ENCODE results near the gene PLCD3.

Gene PLCD3

DNA sequence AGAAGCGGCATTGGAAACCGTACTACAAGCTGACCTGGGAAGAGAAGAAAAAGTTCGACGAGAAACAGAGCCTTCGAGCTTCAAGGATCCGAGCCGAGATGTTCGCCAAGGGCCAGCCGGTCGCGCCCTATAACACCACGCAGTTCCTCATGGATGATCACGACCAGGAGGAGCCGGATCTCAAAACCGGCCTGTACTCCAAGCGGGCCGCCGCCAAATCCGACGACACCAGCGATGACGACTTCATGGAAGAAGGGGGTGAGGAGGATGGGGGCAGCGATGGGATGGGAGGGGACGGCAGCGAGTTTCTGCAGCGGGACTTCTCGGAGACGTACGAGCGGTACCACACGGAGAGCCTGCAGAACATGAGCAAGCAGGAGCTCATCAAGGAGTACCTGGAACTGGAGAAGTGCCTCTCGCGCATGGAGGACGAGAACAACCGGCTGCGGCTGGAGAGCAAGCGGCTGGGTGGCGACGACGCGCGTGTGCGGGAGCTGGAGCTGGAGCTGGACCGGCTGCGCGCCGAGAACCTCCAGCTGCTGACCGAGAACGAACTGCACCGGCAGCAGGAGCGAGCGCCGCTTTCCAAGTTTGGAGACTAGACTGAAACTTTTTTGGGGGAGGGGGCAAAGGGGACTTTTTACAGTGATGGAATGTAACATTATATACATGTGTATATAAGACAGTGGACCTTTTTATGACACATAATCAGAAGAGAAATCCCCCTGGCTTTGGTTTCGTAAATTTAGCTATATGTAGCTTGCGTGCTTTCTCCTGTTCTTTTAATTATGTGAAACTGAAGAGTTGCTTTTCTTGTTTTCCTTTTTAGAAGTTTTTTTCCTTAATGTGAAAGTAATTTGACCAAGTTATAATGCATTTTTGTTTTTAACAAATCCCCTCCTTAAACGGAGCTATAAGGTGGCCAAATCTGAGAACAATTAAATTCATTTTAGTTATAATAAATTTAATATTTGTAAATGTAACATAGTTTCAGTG is 17.7 kb upstream of the PLCD3 start:
- DNase-seq = peak; percentile 73

DNA sequence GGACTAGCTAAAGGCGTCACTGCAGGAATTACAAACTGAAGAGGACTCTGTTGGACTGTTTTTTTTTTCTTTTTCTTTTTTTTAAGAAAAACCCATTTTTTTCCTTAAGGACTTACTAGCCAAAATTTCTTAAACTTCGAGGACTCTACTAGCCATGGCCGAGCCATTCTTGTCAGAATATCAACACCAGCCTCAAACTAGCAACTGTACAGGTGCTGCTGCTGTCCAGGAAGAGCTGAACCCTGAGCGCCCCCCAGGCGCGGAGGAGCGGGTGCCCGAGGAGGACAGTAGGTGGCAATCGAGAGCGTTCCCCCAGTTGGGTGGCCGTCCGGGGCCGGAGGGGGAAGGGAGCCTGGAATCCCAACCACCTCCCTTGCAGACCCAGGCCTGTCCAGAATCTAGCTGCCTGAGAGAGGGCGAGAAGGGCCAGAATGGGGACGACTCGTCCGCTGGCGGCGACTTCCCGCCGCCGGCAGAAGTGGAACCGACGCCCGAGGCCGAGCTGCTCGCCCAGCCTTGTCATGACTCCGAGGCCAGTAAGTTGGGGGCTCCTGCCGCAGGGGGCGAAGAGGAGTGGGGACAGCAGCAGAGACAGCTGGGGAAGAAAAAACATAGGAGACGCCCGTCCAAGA is 16.8 kb upstream of the PLCD3 start:
- peak; percentile 89 for DNase-seq

DNA sequence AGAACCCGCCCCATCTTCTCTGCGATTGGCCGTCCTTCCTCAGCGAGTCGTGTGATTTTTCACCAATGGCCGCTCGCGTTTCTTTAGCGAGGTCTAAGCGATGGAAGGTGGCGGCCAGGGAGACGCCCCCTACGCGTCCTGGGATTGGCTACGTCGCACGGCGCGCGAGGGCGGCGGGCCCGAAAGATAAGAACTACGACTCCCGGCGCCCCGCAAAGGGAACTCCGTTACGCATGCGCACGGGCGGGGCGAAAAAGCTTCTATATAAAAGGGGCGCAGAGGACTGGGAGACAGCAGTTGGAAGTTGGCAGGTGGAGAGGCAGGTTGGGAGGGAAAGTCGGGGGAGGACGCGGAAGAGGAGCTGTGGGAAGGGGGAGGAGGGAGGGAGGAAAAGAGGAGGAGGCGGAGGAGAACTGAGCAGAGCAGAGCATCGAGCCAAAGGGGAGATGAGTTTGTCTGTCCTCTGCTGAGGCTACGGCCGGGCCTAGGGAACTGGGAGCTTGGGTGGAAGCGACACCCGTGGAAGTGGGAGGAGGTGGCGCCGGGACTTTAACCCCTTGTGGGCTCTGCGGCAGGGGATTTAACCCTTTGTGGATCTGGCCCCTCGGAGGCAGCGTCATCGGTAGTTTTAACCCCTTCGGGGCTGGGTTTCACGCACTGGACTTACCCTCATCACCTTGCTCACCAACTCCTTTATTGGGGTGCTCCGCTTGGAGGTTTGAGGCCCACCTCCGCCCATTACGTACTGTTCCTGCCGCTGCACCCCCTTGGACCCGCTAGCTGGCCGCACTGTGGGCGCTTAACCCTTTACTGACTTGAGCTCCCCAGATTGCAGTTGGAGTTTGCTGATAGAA is 16.1 kb upstream of the PLCD3 start, which contains the start of gene HEXIM1:
TSS of gene HEXIM1 (plus strand) at position 293 of the 854 bp plus-strand sequence. CDS start 716 bp downstream, outside the sequence.
- DNase-seq = peak; percentile 100

DNA sequence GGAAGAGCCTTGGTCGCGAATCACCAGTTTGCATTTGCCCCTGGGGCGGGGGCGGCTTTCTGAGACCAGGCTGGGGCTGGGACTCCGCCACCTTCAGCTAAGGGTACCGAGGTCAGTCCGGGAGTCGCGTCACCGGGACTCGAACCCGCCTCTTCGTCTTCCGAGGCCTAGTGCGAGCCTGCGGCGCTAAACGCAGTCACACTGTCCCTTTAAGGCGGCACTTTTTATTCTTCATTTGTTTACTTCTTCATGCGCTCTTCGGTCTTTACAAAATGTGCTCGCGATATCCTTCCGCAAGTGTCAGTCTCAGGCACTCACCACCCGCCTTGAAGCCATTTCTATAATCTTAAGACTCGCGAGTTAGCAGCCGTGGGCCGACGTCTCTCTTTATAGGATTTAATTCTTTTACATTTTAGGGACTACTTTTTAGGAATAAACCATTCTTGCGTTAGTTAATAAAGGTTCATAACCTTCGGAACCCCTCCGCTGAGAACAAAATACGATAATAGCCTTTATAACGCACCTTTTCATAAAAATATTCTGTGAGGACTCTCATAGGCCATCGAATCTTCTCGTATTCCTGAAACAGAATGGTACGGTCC is 15.4 kb upstream of the PLCD3 start:
- peak; percentile 98 for DNase-seq

DNA sequence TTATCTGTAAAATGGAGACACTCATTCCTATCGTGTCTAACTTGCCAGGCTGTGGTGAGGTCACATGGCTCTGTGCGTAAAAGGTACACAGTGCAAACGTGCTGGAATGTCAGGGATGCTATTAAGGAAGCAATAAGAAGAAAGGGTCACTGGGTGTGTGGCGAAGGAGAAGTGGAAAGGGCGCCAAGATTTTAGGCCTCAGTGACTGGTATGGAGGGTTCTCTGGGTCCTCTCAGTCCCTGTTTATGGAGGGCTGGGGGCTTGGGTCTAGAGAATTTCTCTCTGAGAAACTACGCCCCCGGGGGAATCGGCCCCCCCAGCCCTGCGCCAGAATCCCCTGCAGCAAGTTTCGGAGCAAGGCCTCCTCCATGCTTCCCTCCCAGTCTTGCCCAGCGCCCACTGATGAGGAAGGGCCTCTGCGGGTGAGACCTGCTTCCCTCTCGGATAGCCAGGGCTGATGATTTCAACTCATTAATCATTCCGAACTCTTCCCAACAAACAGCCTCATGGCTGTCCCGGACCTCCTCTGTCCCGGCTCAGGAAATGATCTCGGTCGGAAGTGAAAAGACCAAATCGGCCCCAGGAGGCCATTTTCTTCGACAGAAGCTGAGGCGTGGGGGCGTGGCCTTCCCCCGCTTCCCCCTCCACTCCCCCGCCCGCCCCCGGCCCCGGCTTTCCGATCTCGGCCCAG is 14.7 kb upstream of the PLCD3 start:
- peak; percentile 94 for DNase-seq

DNA sequence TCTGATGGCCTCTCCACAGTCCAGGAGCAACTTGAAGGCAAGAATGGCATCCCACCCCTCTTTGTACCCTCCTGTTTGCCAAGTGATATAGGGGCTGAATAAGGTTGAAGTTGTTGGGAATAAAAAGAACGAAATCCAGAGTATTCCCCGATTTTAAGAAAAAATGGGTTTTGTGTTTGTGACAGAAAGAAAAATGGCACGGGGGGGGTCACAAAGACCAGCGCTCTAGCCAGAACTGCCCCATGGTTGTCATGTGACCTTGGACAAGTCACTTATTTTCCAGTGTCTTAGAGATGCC is 14.2 kb upstream of the PLCD3 start:
- no peak for DNase-seq

DNA sequence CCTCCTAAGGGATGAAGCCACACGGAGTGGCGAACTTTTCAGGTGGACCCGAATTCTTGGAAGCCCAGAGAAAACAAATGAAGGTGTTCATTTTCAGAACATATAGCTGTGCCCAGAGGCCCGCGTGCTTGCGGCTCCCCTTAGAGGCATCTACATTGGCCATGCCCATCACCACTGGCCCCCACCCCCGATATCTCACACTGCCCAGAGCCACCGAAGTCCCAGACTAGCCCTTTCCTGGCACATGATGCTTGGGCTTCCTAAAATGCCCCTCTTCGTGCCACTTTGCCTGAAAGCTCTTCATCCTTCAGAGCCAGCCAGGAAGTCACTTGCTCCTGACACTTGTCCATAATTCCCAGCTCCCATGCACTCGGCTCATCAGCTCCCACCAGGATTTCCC is 13.9 kb upstream of the PLCD3 start:
- no peak for DNase-seq

DNA sequence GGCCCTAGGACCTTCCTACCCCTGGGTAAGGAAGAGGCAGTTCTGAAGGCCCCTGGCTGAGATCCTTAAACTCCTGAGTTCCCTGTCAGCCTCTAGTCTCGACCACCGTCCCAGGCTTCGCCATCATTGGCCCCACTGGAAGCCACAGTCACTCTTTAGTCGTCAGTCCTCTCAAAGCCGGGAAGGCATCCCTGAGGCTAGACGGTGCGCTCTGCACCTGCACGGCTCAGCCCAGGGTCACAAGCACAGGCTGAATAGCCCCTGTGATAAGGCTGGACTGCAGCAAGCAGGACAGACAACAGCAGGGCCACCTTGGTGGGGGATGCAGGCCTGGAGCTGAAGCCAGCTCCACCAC is 12.7 kb upstream of the PLCD3 start:
- no peak for DNase-seq

DNA sequence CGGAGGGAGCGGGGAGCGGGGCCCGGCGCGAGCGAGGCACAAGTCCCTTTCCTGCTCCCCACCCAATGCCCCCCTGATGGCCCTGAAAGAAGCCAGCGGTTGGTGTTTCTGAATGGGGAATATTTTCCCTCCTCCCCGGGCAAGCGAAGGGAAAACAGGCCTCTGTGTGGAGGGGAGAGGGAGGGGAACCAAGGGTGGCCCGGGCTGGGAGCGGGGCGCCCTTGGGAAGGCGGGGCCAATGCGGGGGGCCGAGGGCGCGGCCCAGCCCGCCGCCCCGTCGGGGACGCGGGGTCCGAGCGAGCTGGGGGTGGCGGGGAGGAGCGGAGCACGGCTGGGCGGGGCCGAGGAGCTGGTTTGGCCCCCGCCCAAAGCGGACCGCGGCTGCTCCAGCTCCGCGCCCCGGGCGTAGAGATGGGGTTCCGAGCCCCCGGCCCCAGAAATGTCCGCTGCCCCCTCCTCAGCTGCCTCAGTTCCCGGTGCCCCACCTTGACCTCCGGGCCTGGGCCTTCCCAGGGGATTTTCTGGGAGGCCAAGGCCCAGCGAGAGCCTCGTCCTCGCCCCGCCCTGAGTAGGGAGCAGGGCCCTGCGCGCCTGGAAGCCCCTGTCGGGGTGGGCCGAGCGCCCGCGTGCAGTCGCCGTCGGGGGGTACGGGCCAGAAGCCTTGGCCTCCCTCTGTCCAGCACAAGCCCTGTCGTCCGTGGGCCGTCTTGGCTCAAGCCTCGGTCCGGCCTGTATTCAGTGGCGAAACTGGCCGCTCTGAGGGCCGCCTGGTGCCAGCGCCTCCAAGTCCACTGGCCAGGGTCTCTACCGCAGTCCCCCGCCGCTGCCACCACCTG is 12.1 kb upstream of the PLCD3 start:
- DNase-seq = peak; percentile 28

DNA sequence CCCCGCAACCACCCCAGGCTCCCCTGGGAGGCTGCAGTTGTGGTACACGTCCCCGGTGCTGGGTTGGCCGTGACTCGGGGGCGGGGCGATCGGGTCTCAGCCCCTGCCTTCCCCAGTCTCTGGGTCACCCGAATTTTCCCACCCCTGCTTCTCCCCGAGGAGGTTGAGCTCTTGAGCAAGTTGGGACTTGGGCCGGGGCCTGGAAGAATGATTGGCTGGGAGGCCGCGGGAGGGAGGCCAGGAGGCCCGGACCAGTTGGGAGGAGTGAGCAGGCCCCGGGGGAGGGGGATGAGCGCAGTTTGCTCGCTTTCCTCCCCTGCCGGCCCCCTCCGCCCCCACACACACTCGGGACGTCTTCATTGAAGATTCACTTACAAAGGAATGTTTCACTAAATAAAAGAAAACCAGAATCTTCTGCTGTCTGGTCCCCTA is 11.5 kb upstream of the PLCD3 start:
- no peak for DNase-seq

DNA sequence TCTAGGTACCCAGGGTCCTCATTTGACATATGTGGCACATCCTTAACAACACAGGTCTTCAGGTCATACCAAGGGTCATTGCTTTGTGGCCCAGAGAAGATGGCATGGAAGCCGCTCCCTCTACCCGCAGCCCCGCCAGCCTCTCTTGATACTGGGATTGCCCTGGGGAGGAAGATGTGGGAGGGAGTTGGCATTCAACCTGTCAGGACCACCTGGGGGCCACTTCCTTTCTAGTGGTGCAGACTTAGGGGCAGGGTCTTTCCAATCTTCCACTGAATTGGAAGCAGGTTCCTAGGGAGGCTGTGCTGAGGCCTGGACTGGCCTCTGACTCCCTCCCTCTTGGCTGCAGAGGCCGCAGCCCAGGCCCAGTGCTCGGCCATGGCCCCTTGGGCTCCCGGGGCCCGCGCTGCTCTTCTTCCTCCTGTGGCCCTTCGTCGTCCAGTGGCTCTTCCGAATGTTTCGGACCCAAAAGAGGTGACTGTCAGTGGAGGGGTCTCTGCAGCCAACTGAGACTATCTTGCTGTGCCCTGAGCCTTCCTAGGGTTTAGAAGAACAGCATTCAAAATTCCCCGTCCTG is 10.9 kb upstream of the PLCD3 start:
- DNase-seq = no peak

DNA sequence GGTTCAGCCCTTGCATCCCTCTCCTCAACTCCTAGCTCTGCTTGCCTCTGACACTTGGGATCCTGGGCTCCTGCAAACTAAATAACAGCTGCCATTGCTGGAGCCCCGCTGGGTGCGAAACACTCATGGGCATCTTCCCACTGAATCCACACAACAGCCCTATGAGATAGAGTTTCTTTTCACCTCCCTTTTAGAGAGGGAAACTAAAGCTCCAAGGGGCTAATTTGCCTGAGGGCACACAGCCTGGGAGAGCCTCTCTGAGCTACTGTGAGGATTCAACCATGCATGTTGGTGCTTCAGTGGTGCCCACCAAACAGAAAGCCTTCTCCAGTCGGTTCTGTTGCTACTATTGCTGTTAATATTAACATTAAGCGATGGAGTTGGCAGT is 7.2 kb upstream of the PLCD3 start:
- DNase-seq = peak; percentile 76

DNA sequence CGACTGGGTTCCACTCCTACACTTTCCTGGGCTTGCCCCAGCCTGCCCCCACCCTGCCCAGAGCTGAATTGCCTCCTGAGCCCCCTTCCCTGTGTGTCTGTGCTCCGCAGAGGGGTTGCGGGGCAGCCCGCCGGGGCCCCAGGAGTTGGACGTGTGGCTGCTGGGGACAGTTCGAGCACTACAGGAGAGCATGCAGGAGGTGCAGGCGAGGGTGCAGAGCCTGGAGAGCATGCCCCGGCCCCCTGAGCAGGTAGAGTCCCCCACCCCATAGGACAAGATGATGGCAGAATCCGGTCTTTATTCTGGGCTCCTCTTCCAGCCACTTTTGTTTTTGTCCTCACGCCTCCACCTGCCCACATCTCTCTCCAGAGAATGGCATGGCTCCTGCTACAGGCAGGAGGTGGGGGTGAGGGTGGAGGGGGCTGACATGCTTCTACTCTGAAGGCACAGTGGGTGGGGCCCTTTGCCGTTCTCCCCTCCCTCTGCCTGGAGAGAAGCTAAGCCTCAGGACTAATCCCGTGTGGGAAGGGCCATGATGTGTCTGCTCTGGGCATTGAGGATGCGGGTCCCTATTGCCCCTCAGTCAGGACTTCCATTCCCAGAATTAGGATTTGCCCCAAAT is 6.7 kb upstream of the PLCD3 start:
- DNase-seq = peak; percentile 74

DNA sequence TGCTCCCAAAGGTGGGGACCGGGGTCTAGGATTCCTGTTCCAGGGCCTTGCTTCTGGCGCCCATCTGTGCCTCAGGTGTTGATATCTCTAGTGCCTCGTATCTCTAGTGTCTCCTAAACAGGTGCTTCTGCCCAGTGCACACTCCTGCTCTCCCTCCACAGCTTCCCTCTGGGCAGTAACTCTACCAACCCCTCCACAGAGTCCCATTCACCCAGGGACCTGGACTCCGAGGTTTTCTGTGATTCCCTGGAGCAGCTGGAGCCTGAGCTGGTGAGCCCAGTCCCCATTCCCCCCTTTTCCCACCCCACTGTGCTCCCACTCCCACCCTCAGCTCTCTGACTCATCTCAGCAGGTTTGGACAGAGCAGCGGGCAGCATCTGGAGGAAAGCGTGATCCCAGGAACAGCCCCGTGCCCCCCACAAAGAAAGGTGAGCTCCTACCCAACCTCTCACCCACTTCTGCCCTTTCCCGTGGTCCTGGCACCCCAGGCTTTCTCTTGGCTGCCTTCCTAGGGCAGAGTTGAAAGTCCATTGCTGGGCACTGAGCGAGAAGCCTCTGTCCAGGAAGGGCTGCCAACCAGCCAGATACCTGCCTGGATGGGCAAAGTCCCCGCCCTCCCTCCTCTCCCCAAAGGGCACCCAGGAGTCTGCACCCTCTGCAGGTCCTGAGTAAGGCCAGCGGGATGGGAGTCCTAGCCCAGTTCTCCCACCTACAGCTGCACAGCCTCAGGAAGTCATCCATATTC is 5.4 kb upstream of the PLCD3 start:
- no peak for DNase-seq

DNA sequence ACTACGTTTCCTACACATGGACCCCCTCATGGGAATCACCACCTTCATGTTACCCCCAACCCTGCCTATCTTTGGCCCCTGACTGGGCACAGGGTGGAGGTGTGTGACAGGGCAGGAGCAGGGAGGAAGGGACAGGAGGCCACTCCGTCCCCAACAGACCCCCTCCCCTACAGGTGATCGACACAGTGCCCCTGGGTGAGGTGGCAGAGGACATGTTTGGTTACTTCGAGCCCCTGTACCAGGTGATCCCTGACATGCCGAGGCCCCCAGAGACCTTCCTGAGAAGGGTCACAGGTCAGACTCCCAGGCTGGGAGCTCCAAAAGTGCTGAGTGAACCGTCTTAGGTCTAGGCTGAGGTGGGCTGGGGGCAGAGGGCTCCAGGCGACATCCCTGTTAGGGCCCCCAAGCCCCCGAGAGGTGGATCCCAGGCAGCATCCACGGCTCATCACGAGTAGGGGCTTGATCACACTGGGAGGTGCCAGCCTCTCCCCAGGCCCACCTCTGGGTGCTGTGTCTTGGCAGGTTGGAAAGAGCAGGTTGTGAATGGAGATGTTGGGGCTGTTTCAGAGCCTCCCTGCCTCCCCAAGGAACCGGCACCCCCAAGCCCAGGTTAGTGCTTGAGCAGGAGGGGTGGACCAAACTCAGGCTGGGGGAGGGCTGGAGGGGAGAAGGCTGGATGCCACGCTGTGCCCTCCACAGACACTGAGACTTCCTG is 4.7 kb upstream of the PLCD3 start:
- no peak for DNase-seq

DNA sequence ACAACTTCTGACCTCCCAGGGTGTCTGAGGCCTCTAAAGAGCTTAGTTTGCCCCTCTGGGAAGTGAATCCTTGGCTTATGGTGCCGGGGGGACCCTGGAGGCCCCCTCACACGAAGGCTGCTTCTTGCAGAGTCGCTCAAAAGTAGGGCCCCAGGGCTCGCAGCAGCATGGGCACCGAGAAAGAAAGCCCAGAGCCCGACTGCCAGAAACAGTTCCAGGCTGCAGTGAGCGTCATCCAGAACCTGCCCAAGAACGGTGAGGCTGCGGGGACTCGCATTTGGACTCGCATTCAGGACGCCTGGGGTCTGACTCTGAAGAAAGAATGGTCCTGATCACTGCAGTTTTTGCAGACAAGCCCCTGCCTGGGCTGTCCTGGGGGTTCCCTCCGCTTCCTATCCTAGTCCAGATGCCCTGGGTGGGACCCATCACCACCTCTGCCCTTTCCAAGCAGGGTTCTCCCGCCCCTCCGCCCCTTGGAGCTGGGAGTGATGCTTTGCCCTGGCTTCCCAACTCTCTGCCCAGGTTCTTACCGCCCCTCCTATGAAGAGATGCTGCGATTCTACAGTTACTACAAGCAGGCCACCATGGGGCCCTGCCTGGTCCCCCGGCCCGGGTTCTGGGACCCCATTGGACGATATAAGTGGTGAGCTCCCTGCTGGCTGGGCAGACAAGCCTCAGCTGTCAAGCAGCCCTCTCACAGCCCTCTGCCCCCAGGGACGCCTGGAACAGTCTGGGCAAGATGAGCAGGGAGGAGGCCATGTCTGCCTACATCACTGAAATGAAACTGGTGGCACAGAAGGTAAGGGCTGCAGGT is 3.9 kb upstream of the PLCD3 start:
- peak; percentile 23 for DNase-seq

DNA sequence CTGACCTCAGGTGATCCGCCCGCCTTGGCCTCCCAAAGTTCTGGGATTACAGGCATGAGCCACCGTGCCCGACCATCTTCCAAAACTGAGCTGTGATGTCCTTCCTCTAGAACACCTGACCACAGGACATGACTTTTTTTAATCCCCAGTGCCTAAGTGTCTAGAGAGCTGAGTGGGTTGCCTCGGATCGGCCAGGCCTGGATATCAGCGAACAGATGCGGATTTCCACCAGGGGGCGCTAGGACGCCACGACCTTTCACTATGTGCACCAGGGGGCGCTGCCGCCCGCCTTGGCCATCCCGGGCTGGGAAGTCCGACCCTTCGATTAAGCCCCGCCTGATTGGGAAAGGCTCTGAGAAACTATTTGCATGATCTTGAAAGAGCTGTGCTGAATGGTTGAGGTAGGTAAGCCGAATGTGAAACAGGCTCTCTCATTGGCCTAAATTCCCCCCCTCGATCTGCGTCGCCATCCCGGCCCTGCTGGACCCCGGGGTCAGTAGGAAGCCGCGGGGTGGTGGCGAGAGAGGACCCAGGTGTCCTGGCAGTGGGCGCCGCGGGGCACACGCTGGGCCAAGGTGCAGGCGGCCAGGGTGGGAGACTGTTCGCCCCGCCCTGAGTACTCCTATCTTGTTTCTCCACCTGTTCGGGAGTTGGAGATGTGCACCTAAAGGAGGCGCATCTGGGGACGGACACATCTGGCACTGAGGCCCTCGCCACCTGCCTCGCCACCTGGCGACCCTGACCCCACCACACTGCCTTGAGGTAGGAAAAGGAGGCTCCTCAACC is 3.1 kb upstream of the PLCD3 start, which contains the start of gene ACBD4:
TSS of gene ACBD4 (plus strand) at position 496 of the 786 bp plus-strand sequence. CDS start 458 bp downstream, outside the sequence.
- peak; percentile 97 for DNase-seq
